NCI-H1694 treated with DMSO at 0.1 percent for 48 hours (cell line): ENCODE data around the gene GPAT3.
A peak's percentile ranks its signal among the peaks of the same experiment; 100 is the strongest.
"Not testable (repeated sequence)": the region's sequence is repeated elsewhere in the genome, so short reads cannot be mapped to it uniquely, and the experiment has no call there.

ENCODE experiments used
- DNase-seq: peaks from one replicate; lab custom pipeline; 2025; lab: John Stamatoyannopoulos, UW

GPAT3 gene

GRCh38 chr4:83552083-83552482 lies 16.2 kb downstream of the GPAT3 start:
- no peak for DNase-seq

- no peak for DNase-seq
Measured at GRCh38 chr4:83552924-83553323, 17.0 kb downstream of the GPAT3 start.

GRCh38 chr4:83556006-83556707 lies 20.2 kb downstream of the GPAT3 start:
- DNase-seq: no peak

DNA sequence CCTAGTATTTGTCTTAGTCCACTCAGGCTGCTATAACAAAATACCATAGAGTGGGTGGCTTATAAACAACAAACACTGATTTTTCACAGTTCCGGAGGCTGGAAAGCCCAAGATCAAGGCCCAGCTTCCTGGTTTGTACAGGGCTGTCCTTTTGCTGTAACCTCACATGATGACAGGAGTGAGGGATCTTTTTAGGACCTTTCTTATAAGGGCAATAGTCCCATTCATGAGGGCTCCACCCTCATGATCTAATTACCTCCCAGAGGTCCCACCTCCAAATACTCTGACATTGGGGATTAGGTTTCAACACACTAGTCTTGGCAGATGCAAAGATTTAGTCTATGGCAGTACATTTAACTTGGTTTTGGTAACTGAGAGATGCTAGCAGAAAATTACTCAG lies 20.9 kb downstream of the GPAT3 start:
- DNase-seq: no peak

DNA sequence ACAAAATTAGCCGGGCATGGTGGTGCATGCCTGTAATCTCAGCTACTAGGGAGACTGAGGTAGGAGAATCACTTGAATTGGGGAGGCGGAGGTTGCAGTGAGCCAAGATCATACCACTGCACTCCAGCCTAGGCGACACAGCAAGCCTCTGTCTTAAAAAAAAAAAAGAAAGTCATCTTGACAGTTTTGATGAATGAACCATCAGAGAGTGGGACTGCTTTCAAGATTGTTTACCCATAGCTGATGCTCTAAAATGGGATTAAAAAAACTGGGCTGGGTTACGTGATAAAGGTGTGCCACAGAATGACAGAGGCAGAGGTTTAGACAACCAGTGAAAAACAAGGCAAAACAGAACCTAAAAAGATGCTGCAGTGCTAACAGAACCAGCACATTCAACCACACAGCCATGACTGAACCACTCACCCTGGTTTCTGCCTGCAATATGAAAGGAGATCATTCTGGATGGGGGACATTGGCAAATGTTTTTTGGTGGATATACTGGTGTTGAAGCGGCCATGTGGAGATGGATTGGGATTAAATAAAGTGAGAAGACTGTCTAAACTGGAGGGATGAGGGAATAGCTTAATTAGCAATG lies 22.2 kb downstream of the GPAT3 start:
- DNase-seq: no peak

DNA sequence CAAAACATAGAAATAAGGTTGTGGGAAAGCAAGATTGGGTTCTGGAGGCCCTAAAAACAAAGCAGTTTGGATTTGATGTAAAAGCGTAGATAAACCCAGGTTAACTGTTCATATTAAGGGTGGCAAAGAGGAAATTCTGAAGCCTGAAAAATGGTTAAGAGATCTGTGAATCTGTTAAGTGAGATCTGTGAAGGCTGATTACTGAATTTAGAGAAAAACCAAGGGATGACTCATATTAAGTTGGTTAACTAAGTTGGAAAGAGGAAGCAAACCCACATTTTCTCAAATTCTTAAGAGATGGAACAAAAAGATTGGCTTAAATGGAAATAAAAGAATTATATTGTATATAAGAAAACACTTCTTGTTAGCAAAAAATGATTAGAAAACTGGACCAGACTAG lies 22.8 kb downstream of the GPAT3 start:
- no peak for DNase-seq

- DNase-seq: no peak
Measured at GRCh38 chr4:83560523-83560922, 24.6 kb downstream of the GPAT3 start.

GRCh38 chr4:83561381-83561780 lies 25.5 kb downstream of the GPAT3 start:
- DNase-seq: no peak

DNA sequence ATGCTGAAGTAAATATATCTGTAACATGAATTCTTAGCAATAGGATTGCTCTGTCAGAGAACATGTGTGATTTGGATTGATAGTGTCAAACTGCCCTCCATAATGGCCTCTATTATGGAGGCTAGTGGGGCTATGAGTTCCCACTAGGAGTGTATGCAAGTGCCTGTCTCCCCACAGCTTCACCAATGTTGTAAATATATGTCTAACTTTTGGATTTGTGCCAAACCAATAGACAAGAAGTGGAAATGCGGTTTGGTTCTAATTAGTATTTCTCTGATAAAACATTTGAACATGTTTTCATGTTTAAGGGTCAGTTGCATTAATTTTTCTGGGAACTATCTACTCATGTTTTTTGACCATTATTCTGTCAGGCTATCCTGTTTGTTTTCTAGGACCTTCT lies 28.1 kb downstream of the GPAT3 start:
- DNase-seq: no peak

GRCh38 chr4:83568062-83568461 lies 32.2 kb downstream of the GPAT3 start:
- no peak for DNase-seq

GRCh38 chr4:83569429-83569828 lies 33.5 kb downstream of the GPAT3 start:
- DNase-seq: no peak

GRCh38 chr4:83569987-83570386 lies 34.1 kb downstream of the GPAT3 start:
- DNase-seq: no peak

- DNase-seq: no peak
Measured at GRCh38 chr4:83572848-83573247, 36.9 kb downstream of the GPAT3 start.

GRCh38 chr4:83574247-83574646 lies 38.3 kb downstream of the GPAT3 start:
- DNase-seq: no peak

DNA sequence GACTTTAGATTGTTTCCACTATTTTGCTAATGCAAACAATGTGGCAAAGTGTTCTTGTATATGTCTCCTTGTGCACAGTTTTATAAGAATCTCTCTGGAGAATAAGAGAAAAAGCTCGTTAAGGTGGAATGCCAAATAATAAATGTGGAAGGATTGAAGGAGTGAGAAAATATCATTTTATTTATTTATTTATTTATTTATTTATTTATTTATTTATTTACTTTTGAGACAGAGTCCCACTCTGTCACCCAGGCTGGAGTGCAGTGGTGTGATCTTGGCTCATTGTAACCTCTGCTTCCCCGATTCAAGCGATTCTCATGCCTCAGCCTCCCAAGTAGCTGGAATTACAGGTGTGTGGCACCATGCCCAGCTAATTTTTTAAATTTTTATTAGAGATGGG lies 40.3 kb downstream of the GPAT3 start:
- not testable (repeated sequence) for DNase-seq

DNA sequence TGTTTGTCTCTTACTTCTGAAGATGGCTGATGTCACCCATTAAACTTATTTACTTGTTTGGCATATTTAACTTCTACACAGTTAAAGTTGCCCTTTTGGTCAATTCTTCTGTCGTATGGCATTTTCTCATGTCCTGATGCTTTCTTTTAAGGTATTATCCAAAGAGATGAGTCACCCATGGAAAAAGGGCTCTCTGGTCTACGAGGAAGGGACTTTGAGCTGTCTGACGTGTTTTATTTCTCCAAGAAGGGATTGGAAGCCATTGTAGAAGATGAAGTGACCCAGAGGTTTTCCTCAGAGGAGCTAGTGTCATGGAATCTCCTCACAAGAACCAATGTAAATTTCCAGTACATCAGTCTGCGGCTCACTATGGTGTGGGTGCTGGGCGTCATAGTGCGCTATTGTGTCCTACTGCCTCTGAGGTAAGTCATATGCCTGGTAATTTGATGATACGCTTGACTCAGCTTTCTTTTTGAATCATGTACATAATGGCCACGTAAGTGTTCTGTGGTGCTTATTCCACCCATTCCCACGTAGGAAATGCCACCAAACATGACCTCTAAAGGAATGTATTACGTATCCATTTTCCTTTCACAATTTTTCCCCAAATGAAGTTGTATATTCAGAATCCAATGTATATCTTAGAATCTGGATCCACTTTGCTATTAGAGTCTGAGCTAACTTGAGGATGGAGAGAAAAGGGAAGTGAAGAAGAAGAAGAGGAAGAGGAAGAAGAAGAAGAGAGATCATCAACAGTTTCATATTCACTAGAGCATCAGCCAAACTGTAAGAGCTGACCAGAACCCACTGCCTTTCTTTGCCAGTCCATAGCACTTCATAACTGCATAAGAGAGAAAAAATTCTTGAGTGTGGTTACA lies 45.7 kb downstream of the GPAT3 start:
- no peak for DNase-seq

GRCh38 chr4:83582289-83582785 lies 46.4 kb downstream of the GPAT3 start:
- DNase-seq: peak; percentile 9

DNA sequence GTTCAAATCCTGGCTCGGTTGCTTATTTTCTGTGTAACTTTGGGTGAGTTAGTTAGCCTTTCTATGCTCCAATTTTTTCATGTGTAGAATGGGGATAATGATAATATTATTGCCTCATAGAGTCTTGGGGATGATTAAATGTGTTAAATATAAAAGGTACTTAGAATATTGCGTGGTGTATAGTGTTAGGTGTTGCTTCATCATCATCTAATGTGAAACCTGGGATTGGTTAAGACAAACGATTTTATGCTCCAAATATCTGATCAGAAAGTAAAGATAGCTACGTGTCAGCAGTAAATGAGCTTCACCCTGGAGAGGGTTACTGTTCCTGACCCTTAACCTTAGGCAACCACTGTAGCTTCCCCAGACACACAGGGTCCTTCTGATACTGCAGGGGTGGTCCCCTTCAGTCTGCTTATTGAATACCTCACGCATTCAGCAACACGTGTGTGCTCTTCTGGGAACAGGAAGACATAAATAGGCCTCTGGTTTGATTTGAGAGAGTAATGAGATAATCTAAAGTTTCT lies 50.1 kb downstream of the GPAT3 start:
- DNase-seq: no peak

DNA sequence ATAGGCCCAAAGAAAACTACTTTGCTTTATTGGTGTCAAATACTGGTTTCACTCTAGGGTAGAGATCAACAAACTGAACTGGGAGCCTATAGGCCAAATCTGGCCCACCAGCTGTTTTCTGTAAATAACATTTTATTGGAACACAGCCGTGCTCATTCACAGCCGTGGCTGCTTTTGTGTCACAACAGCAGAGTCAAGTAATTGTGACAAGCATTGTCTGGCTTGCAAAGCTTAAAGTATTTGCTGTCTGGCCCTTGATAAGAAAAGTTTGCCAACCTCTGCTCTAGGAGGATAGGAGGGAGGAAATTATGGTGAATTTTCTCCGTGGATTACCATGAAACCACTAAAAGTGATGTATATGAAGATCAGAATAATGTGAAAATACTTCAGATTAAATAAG lies 53.4 kb downstream of the GPAT3 start:
- no peak for DNase-seq

DNA sequence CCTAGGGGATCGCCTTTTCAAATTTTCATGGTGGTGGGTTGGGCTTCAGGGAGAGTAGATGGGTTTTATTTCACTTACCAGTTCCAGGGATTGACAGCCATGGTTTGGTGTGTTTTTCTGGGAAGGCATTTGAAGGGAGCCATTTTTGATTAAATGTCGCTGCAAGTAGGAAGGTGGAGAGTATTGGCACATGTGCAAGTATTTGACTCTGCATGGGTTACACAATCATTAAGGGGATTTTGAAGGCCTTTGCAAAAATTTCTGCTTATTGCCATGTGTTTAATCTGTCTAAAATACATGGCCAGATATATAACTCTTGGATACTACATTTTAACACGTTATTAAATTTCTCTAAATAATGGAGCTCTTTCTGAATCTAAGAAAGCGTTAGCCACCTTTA lies 55.1 kb downstream of the GPAT3 start:
- no peak for DNase-seq

GRCh38 chr4:83591730-83592129 lies 55.8 kb downstream of the GPAT3 start:
- no peak for DNase-seq

DNA sequence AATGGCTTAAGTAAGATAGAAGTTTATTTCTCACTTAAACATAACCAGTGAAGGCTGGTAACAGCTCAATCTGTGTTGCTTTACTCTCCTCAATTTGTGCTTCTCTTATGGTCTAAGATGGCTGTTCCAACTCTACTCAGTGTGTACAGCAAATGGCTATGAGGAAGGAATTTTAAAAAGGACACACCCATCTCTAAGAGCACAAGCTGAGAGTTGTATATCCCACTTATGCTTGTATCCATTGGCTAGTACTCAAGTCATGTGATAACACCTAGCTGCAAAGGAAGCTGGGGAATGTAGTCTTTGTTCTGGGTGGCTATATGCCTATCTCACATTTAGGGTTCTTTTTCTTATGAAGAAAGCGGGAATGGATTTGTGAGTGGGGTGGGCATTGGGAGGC lies 63.3 kb downstream of the GPAT3 start:
- no peak for DNase-seq

- no peak for DNase-seq
Measured at GRCh38 chr4:83603129-83603528, 67.2 kb downstream of the GPAT3 start.
